Esophagus (tissue), 2 donors: Measurements from ENCODE around the gene CHFR. TPM values are rescaled to one million over a fixed set of nuclear protein-coding genes. Genes with fewer than 3 reads are reported as not detected.
"Not testable (repeated sequence)": the region's sequence is repeated elsewhere in the genome, so short reads cannot be mapped to it uniquely, and the experiment has no call there.

Source experiments
- H3K27ac ChIP-seq, 2 donors: one replicate each; pipeline ENCODE4 v1.5.1; 2013; ENCODE audit warnings: low read depth in 2 of 2, mild to moderate bottlenecking in 2 of 2, inconsistent platforms in 1 of 2, low read length in 1 of 2, moderate library complexity in 1 of 2
- H3K27me3 ChIP-seq, 2 donors: one replicate each; pipeline ENCODE4 v1.6.1; 2013; ENCODE audit warnings: low read length in 2 of 2, control low read depth in 1 of 2, mild to moderate bottlenecking in 1 of 2; ENCODE audit not compliant: insufficient read depth in 2 of 2, control insufficient read depth in 1 of 2
- H3K36me3 ChIP-seq, 2 donors: one replicate each; pipeline ENCODE4 v1.6.1; 2013; ENCODE audit warnings: low read length in 1 of 2; ENCODE audit not compliant: control insufficient read depth in 2 of 2, insufficient read depth in 2 of 2
- H3K4me1 ChIP-seq, 2 donors: one replicate each; pipeline ENCODE4 v1.6.1; 2013; ENCODE audit warnings: low read length in 1 of 2; ENCODE audit not compliant: control insufficient read depth in 2 of 2, insufficient read depth in 2 of 2
- H3K4me3 ChIP-seq, 2 donors: one replicate each; pipeline ENCODE4 v1.5.1; 2013; ENCODE audit warnings: low read length in 2 of 2, mild to moderate bottlenecking in 2 of 2, low read depth in 1 of 2, moderate library complexity in 1 of 2
- H3K9me3 ChIP-seq, 2 donors: one replicate each; pipeline ENCODE4 v1.6.1; 2013; ENCODE audit warnings: mild to moderate bottlenecking in 2 of 2, low read depth in 1 of 2, low read length in 1 of 2, moderate library complexity in 1 of 2; ENCODE audit not compliant: control insufficient read depth in 2 of 2, insufficient read depth in 1 of 2
- WGBS, 2 donors: extraction: QIAGEN DNeasy Blood & Tissue Kit; methylation state at CpG; one replicate each; pipeline ENCODE4 v1.1.7; 2013; 5-methylcytosine and 5-hydroxymethylcytosine counted together
- polyA plus RNA-seq, 2 donors: library from polyadenylated mRNA; stranded (reverse); fragments of 200-250 nt; gene quantifications; one replicate each; pipeline ENCODE4 v1.2.3, GENCODE V29; 2013
- donor health status: healthy with polysubstance abuse.
- donor health status: Bipolar disorder and iron deficiency.

The CHFR gene
- polyA plus RNA-seq, 2 donors: 20.4 to 30.2 TPM

DNA sequence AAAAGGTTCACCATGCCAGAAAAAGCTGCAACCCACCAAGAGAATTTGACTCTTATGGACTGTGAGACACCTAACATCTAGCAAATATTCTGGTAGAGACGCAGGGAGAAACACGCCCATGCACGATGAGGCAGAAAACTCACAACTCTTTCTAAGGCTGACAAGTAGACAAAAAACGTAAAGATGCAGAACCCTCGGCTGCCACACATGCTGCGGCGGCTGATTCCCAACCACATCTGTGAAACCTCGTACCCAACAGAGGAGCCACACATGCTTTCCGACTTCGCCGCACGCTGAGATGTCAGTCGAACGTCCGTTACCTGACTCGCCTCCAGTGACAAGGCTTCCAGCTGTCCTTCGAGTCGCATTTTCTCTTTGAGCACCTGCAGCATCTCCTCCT lies 80.5 kb downstream of the CHFR start:
- Histone ChIP-seq H3K36me3 (peaks cover 22 to 47% of the 10 kb centered on the region in 2 donors), H3K27me3 (no peaks in the 10 kb centered on the region), H3K4me3 (no peak overlapping the region), H3K4me1 (no peaks in the 10 kb centered on the region), H3K9me3 (peaks cover 0 to 3% of the 10 kb centered on the region in 2 donors), H3K27ac (no peak overlapping the region)
- WGBS, 2 donors: 89 to 92% methylated on average over 18 of the region's 18 CpGs

DNA sequence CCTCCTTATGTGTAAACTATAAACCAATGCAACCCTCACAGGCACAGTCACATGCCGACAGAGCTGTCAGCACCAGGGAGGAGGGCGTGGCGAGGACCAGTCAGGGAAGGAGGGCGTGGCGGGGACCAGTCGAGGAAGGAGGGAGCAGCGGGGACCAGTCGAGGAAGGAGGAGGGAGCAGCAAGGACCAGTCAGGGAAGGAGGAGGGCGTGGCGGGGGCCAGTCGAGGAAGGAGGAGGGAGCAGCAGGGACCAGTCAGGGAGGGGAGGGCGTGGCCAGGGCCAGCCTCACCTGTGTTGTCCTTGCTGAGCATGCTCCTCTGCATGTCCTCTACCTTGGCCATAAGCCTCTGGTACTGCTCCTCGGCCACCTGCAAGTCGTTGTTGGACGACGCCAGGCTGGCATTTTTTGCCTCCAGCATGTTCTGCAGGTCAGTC lies 83.0 kb downstream of the CHFR start:
- Histone ChIP-seq H3K4me1 (no peaks in the 10 kb centered on the region), H3K27me3 (no peaks in the 10 kb centered on the region), H3K9me3 (peaks cover 0 to 3% of the 10 kb centered on the region in 2 donors), H3K36me3 (peaks cover 24 to 60% of the 10 kb centered on the region in 2 donors), H3K27ac (no peak overlapping the region), H3K4me3 (no peak overlapping the region)
- 74 to 89% methylated on average over 10 to 16 of the region's 16 CpGs for WGBS, 2 donors

DNA sequence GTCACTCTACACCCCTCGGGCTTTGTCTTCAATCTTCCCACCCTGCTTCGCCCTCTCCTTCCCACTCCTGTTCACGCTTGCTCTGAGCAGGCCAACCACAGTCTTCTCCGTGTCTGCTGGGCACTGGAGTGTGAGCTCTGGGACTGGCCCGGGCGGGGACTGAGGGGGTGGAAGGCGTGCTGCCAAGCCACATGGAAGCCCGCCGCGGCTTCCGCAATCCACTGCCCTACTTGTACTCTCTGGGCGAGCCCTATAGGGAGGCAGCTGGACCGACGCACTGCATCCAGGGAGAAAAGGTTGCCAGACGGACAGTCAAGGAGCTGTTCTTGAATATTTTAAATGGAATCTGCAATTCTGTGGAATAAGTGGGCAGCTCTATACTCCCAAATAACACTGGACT lies 83.5 kb downstream of the CHFR start:
- no peak overlapping the region for H3K4me3 ChIP-seq
- H3K4me1 ChIP-seq: no peaks in the 10 kb centered on the region
- H3K27me3 ChIP-seq: no peaks in the 10 kb centered on the region
- 83 to 90% methylated on average over 15 of the region's 15 CpGs for WGBS, 2 donors
- H3K9me3 ChIP-seq: peaks cover 0 to 3% of the 10 kb centered on the region in 2 donors
- H3K36me3 ChIP-seq: peaks cover 27 to 64% of the 10 kb centered on the region in 2 donors
- no peak overlapping the region for H3K27ac ChIP-seq

DNA sequence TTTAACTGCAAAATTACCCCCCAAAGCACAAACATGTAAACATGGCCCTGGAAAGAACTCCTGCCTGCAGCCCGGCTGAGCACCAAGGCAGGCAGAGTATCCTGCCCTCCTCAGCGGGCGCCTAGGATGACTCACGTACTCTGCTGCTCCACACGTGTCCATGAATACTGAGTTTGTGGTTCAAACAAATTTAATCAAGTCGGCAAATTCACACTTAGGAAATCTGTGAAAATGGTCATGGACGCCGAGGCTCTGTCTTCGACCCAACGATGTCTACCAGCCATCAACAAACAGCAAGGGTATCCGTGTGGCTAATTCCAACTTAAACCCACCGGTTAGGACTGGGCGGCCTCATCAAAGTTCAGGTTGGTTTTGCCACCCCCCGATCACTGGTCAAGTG lies 84.3 kb downstream of the CHFR start:
- 95 to 96% methylated on average over 14 of the region's 14 CpGs for WGBS, 2 donors
- no peaks in the 10 kb centered on the region for H3K27me3 ChIP-seq
- no peak overlapping the region for H3K27ac ChIP-seq
- H3K4me1 ChIP-seq: no peaks in the 10 kb centered on the region
- no peak overlapping the region for H3K4me3 ChIP-seq
- H3K9me3 ChIP-seq: peaks cover 0 to 3% of the 10 kb centered on the region in 2 donors
- H3K36me3 ChIP-seq: peaks cover 31 to 66% of the 10 kb centered on the region in 2 donors

DNA sequence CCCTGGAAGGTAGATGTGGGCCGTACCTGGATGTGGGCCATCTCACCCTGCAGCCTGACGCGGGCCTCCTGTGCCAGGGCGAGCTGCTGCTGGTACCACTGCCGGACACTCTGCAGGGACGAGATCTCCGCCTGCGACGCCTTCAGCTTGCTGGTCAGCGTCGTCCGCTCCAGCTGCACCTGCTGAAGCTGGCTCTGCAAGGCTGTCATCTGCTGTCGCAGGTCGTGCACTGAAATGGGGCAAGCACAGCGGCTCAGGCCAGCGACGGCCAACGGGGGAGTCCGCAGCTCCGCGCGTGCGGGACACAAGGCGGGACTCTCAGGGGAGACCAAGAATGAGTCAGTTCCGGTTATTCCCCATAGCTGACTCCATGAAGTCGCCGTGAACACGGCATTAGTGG lies 85.7 kb downstream of the CHFR start:
- peaks cover 0 to 3% of the 10 kb centered on the region in 2 donors for H3K9me3 ChIP-seq
- H3K4me3 ChIP-seq: no peak overlapping the region
- peaks cover 40 to 67% of the 10 kb centered on the region in 2 donors for H3K36me3 ChIP-seq
- H3K27ac ChIP-seq: no peak overlapping the region
- no peaks in the 10 kb centered on the region for H3K4me1 ChIP-seq
- WGBS, 2 donors: 93 to 94% methylated on average over 28 of the region's 28 CpGs
- H3K27me3 ChIP-seq: no peaks in the 10 kb centered on the region

DNA sequence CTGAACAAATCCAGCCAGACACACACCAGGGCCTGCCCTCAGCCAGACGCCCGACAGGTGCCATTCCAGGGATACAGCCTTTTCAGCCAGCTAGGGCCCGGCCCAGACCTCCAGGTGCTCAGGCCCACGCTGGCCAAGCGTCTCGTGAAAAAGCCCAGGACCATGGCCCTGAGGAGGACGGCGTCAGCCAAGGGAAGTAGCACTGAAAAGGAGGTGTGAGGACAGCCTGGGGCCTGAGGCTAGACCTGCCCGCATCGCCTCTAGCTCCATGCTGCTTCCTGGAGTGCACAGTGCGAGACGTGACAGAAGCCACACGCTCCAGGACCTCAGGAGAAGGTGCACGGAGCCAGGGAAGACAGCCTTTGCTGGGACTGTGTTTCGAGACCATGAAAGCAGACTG lies 88.6 kb downstream of the CHFR start:
- no peaks in the 10 kb centered on the region for H3K9me3 ChIP-seq
- 95% methylated on average over 15 of the region's 15 CpGs for WGBS, 2 donors
- peaks cover 32 to 65% of the 10 kb centered on the region in 2 donors for H3K36me3 ChIP-seq
- H3K4me3 ChIP-seq: no peak overlapping the region
- H3K4me1 ChIP-seq: no peaks in the 10 kb centered on the region
- no peaks in the 10 kb centered on the region for H3K27me3 ChIP-seq
- no peak overlapping the region for H3K27ac ChIP-seq

DNA sequence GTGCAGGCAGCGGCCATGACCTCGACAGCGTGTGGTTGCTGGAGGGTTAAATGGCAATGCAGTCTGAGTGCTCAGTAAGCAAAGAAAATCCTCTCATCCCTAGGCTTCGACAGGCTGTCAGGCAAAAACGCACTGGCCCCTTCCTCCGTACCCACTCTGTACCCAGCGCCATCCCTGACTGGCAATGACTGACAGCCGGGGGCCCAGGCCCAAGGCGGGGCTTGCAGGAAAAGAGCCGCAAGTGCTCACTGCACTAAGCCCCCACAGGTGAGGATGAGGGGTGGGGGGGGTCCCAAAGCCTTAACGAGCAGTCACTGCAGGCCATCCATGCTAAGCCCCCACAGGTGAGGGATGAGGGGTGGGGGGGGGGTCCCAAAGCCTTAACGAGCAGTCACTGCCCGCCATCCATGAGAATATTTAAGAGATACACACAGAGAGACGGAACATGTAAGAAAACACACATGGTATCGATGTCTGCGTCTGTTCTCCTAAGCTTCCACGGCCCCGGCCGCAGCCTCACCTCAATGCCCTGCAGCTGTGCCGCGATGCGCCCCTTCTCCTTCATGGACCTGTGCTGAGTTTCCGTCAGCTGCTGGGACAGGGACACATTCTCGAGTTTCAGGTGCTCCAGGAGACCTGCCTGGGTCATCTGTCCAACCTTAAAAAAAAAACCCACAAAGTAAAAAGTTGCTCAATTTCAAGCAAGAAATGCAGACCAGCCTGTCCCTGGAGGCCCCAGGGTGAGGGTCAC lies 89.4 kb downstream of the CHFR start:
- H3K36me3 ChIP-seq: peaks cover 27 to 60% of the 10 kb centered on the region in 2 donors
- no peak overlapping the region for H3K4me3 ChIP-seq
- no peak overlapping the region for H3K27ac ChIP-seq
- no peaks in the 10 kb centered on the region for H3K9me3 ChIP-seq
- H3K27me3 ChIP-seq: no peaks in the 10 kb centered on the region
- H3K4me1 ChIP-seq: no peaks in the 10 kb centered on the region
- WGBS, 2 donors: 93% methylated on average over 24 of the region's 24 CpGs

DNA sequence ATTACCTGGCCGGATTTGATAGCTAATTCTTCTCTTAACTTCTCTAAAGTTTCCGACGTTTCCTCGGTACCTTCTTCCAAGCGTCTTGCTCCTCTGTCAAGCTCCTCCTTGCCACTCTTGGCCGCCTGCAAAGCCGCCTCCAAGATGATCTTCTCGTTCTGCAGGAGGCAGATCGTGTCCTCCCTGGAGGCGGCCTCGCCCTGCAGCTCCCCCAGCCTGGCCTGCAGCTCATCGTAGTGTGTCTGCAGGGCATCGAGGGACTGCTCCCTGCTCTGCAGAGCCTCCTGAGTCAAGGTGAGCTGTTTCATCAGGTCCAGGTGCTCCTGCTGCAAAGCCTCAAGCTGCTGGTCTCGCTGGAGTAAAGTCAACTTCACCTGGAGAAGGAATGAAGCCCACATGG lies 91.6 kb downstream of the CHFR start:
- peaks cover 34 to 50% of the 10 kb centered on the region in 2 donors for H3K36me3 ChIP-seq
- H3K9me3 ChIP-seq: no peaks in the 10 kb centered on the region
- H3K4me3 ChIP-seq: no peak overlapping the region
- H3K4me1 ChIP-seq: no peaks in the 10 kb centered on the region
- 96% methylated on average over 14 of the region's 14 CpGs for WGBS, 2 donors
- H3K27me3 ChIP-seq: no peaks in the 10 kb centered on the region
- H3K27ac ChIP-seq: no peak overlapping the region

DNA sequence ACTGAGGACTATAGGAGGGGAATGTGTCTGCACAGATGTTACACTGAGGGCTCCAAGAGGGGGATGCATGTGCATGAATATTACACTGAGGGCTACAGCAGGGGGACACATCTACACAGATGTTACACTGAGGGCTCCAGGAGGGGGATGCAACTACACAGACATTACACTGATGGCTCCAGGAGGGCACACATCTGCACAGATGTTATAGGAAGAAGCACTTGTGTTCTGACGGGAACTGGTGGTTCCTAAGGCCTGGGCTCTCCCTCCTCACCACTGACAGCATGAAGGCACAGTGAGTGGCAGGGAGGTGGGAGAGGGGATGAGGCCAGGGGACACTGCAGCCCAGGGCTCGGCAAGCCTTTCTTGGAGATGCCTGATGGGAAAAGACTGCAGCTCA lies 95.5 kb downstream of the CHFR start:
- not testable (repeated sequence) for H3K4me1 ChIP-seq, H3K9me3 ChIP-seq, H3K27ac ChIP-seq, H3K27me3 ChIP-seq, H3K4me3 ChIP-seq
- WGBS, 2 donors: 92 to 97% methylated on average over 2 of the region's 2 CpGs
- H3K36me3 ChIP-seq: peaks cover 23 to 45% of the 10 kb centered on the region in 2 donors

DNA sequence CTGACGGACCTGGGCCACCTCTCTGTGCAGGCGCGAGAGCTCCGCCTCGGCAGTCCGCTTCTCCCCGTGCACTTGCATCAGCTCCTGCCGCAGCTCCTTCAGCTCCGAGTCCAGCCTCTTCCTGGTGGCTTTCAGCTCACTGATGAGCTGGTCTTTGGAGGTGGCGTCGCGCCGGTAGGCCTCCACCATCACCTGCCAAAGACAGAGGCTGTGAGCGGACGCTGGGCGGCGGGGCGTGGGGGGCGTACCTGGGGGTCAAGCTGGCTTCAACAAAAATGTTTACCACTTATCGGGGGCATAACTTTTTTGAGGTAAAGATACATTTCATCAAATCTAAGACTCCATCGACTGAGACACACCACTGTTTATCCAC lies 98.3 kb downstream of the CHFR start:
- 95 to 96% methylated on average over 21 of the region's 21 CpGs for WGBS, 2 donors
- Histone ChIP-seq H3K4me3 (no peak overlapping the region), H3K9me3 (no peaks in the 10 kb centered on the region), H3K36me3 (peaks cover 23 to 51% of the 10 kb centered on the region in 2 donors), H3K27ac (no peak overlapping the region), H3K27me3 (no peaks in the 10 kb centered on the region), H3K4me1 (no peaks in the 10 kb centered on the region)
